Measurements from ENCODE around the gene SETSIP.

SETSIP gene

GRCh38 chr1:92075311-92075710, at the start of gene SETSIP:
TSS of gene SETSIP (minus strand) at chr1:92075411. CDS start at chr1:92075411, 0 bp downstream.
- Histone ChIP-seq H3K27ac (ENCODE audit: low read depth, low read length) (no peak within 1 kb of the TSS), H3K36me3 (ENCODE audit: control insufficient read depth, insufficient read depth, low read length) (no peaks in the 10 kb centered on the region), H3K9me3 (ENCODE audit: control insufficient read depth, insufficient read depth, low read length) (no peaks in the 10 kb centered on the region), H3K9ac (ENCODE audit: low read depth, low read length) (no peak within 1 kb of the TSS), H3K27me3 (ENCODE audit: control insufficient read depth, insufficient read depth, low read length) (no peaks in the 10 kb centered on the region), H3K4me3 (ENCODE audit: low read depth, low read length) (no peak within 1 kb of the TSS), H3K4me1 (ENCODE audit: control insufficient read depth, insufficient read depth, low read length) (no peaks in the 10 kb centered on the region)

- Histone ChIP-seq H3K4me3 (ENCODE audit: low read depth, low read length) (no peak overlapping the region), H3K27me3 (ENCODE audit: control insufficient read depth, insufficient read depth, low read length) (no peaks in the 10 kb centered on the region), H3K4me1 (ENCODE audit: control insufficient read depth, insufficient read depth, low read length) (no peaks in the 10 kb centered on the region), H3K27ac (ENCODE audit: low read depth, low read length) (no peak overlapping the region), H3K9me3 (ENCODE audit: control insufficient read depth, insufficient read depth, low read length) (no peaks in the 10 kb centered on the region), H3K36me3 (ENCODE audit: control insufficient read depth, insufficient read depth, low read length) (no peaks in the 10 kb centered on the region), H3K9ac (ENCODE audit: low read depth, low read length) (no peak overlapping the region)
These were observed 48.7 kb upstream of the SETSIP start for GRCh38 chr1:92123868-92124267.

GRCh38 chr1:92118826-92119225, 43.6 kb upstream of the SETSIP start:
- H3K9ac ChIP-seq (ENCODE audit: low read depth, low read length), result no peak overlapping the region
- H3K9me3 ChIP-seq (ENCODE audit: control insufficient read depth, insufficient read depth, low read length), result no peaks in the 10 kb centered on the region
- H3K4me1 ChIP-seq (ENCODE audit: control insufficient read depth, insufficient read depth, low read length), result no peaks in the 10 kb centered on the region
- no peaks in the 10 kb centered on the region for H3K27me3 ChIP-seq (ENCODE audit: control insufficient read depth, insufficient read depth, low read length)
- H3K4me3 ChIP-seq (ENCODE audit: low read depth, low read length), result no peak overlapping the region
- no peaks in the 10 kb centered on the region for H3K36me3 ChIP-seq (ENCODE audit: control insufficient read depth, insufficient read depth, low read length)
- H3K27ac ChIP-seq (ENCODE audit: low read depth, low read length), result no peak overlapping the region

- Histone ChIP-seq H3K27me3 (ENCODE audit: control insufficient read depth, insufficient read depth, low read length) (no peaks in the 10 kb centered on the region), H3K4me1 (ENCODE audit: control insufficient read depth, insufficient read depth, low read length) (no peaks in the 10 kb centered on the region), H3K9ac (ENCODE audit: low read depth, low read length) (no peak overlapping the region), H3K36me3 (ENCODE audit: control insufficient read depth, insufficient read depth, low read length) (no peaks in the 10 kb centered on the region), H3K4me3 (ENCODE audit: low read depth, low read length) (no peak overlapping the region), H3K27ac (ENCODE audit: low read depth, low read length) (no peak overlapping the region), H3K9me3 (ENCODE audit: control insufficient read depth, insufficient read depth, low read length) (no peaks in the 10 kb centered on the region)
These were observed 42.3 kb upstream of the SETSIP start for GRCh38 chr1:92117526-92117925.

- no peak overlapping the region for H3K4me3 ChIP-seq (ENCODE audit: low read depth, low read length)
- no peak overlapping the region for H3K27ac ChIP-seq (ENCODE audit: low read depth, low read length)
- H3K9ac ChIP-seq (ENCODE audit: low read depth, low read length), result no peak overlapping the region
- H3K36me3 ChIP-seq (ENCODE audit: control insufficient read depth, insufficient read depth, low read length), result no peaks in the 10 kb centered on the region
- H3K27me3 ChIP-seq (ENCODE audit: control insufficient read depth, insufficient read depth, low read length), result no peaks in the 10 kb centered on the region
- H3K9me3 ChIP-seq (ENCODE audit: control insufficient read depth, insufficient read depth, low read length), result no peaks in the 10 kb centered on the region
- no peaks in the 10 kb centered on the region for H3K4me1 ChIP-seq (ENCODE audit: control insufficient read depth, insufficient read depth, low read length)
These were observed 33.4 kb upstream of the SETSIP start for GRCh38 chr1:92108631-92109030.

- H3K9ac ChIP-seq (ENCODE audit: low read depth, low read length), result no peak overlapping the region
- H3K9me3 ChIP-seq (ENCODE audit: control insufficient read depth, insufficient read depth, low read length), result no peaks in the 10 kb centered on the region
- no peaks in the 10 kb centered on the region for H3K4me1 ChIP-seq (ENCODE audit: control insufficient read depth, insufficient read depth, low read length)
- H3K36me3 ChIP-seq (ENCODE audit: control insufficient read depth, insufficient read depth, low read length), result no peaks in the 10 kb centered on the region
- no peaks in the 10 kb centered on the region for H3K27me3 ChIP-seq (ENCODE audit: control insufficient read depth, insufficient read depth, low read length)
- H3K27ac ChIP-seq (ENCODE audit: low read depth, low read length), result no peak overlapping the region
- no peak overlapping the region for H3K4me3 ChIP-seq (ENCODE audit: low read depth, low read length)
These were observed 30.4 kb upstream of the SETSIP start for GRCh38 chr1:92105546-92106081.

- no peak overlapping the region for H3K27ac ChIP-seq (ENCODE audit: low read depth, low read length)
- no peaks in the 10 kb centered on the region for H3K9me3 ChIP-seq (ENCODE audit: control insufficient read depth, insufficient read depth, low read length)
- no peaks in the 10 kb centered on the region for H3K4me1 ChIP-seq (ENCODE audit: control insufficient read depth, insufficient read depth, low read length)
- no peaks in the 10 kb centered on the region for H3K36me3 ChIP-seq (ENCODE audit: control insufficient read depth, insufficient read depth, low read length)
- no peak overlapping the region for H3K4me3 ChIP-seq (ENCODE audit: low read depth, low read length)
- H3K9ac ChIP-seq (ENCODE audit: low read depth, low read length), result no peak overlapping the region
- H3K27me3 ChIP-seq (ENCODE audit: control insufficient read depth, insufficient read depth, low read length), result no peaks in the 10 kb centered on the region
These were observed 21.1 kb upstream of the SETSIP start for GRCh38 chr1:92096317-92096716.

GRCh38 chr1:92095874-92096273, 20.7 kb upstream of the SETSIP start:
- Histone ChIP-seq H3K9me3 (ENCODE audit: control insufficient read depth, insufficient read depth, low read length) (no peaks in the 10 kb centered on the region), H3K27me3 (ENCODE audit: control insufficient read depth, insufficient read depth, low read length) (no peaks in the 10 kb centered on the region), H3K27ac (ENCODE audit: low read depth, low read length) (no peak overlapping the region), H3K36me3 (ENCODE audit: control insufficient read depth, insufficient read depth, low read length) (no peaks in the 10 kb centered on the region), H3K4me1 (ENCODE audit: control insufficient read depth, insufficient read depth, low read length) (no peaks in the 10 kb centered on the region), H3K9ac (ENCODE audit: low read depth, low read length) (no peak overlapping the region), H3K4me3 (ENCODE audit: low read depth, low read length) (no peak overlapping the region)

- H3K4me1 ChIP-seq (ENCODE audit: control insufficient read depth, insufficient read depth, low read length), result no peaks in the 10 kb centered on the region
These were observed 19.4 kb upstream of the SETSIP start for GRCh38 chr1:92094595-92094994.

GRCh38 chr1:92094090-92094489, 18.9 kb upstream of the SETSIP start:
- Histone ChIP-seq H3K27ac (ENCODE audit: low read depth, low read length) (no peak overlapping the region), H3K36me3 (ENCODE audit: control insufficient read depth, insufficient read depth, low read length) (no peaks in the 10 kb centered on the region), H3K9me3 (ENCODE audit: control insufficient read depth, insufficient read depth, low read length) (no peaks in the 10 kb centered on the region), H3K4me1 (ENCODE audit: control insufficient read depth, insufficient read depth, low read length) (no peaks in the 10 kb centered on the region), H3K4me3 (ENCODE audit: low read depth, low read length) (no peak overlapping the region), H3K9ac (ENCODE audit: low read depth, low read length) (no peak overlapping the region), H3K27me3 (ENCODE audit: control insufficient read depth, insufficient read depth, low read length) (no peaks in the 10 kb centered on the region)

More at GRCh38 chr1:92094595-92094994, 19.4 kb upstream of the SETSIP start:
- H3K27me3 ChIP-seq (ENCODE audit: control insufficient read depth, insufficient read depth, low read length), result no peaks in the 10 kb centered on the region
- H3K4me3 ChIP-seq (ENCODE audit: low read depth, low read length), result no peak overlapping the region
- no peak overlapping the region for H3K27ac ChIP-seq (ENCODE audit: low read depth, low read length)
- H3K9me3 ChIP-seq (ENCODE audit: control insufficient read depth, insufficient read depth, low read length), result no peaks in the 10 kb centered on the region
- H3K36me3 ChIP-seq (ENCODE audit: control insufficient read depth, insufficient read depth, low read length), result no peaks in the 10 kb centered on the region
- no peak overlapping the region for H3K9ac ChIP-seq (ENCODE audit: low read depth, low read length)

GRCh38 chr1:92091625-92092024, 16.4 kb upstream of the SETSIP start:
- Histone ChIP-seq H3K27me3 (ENCODE audit: control insufficient read depth, insufficient read depth, low read length) (no peaks in the 10 kb centered on the region), H3K4me1 (ENCODE audit: control insufficient read depth, insufficient read depth, low read length) (no peaks in the 10 kb centered on the region), H3K4me3 (ENCODE audit: low read depth, low read length) (no peak overlapping the region), H3K9ac (ENCODE audit: low read depth, low read length) (no peak overlapping the region), H3K36me3 (ENCODE audit: control insufficient read depth, insufficient read depth, low read length) (no peaks in the 10 kb centered on the region), H3K9me3 (ENCODE audit: control insufficient read depth, insufficient read depth, low read length) (peaks cover 2% of the 10 kb centered on the region), H3K27ac (ENCODE audit: low read depth, low read length) (no peak overlapping the region)

GRCh38 chr1:92087542-92087941, 12.3 kb upstream of the SETSIP start:
- Histone ChIP-seq H3K27ac (ENCODE audit: low read depth, low read length) (no peak overlapping the region), H3K9ac (ENCODE audit: low read depth, low read length) (no peak overlapping the region), H3K27me3 (ENCODE audit: control insufficient read depth, insufficient read depth, low read length) (no peaks in the 10 kb centered on the region), H3K4me3 (ENCODE audit: low read depth, low read length) (no peak overlapping the region), H3K4me1 (ENCODE audit: control insufficient read depth, insufficient read depth, low read length) (no peaks in the 10 kb centered on the region), H3K36me3 (ENCODE audit: control insufficient read depth, insufficient read depth, low read length) (no peaks in the 10 kb centered on the region), H3K9me3 (ENCODE audit: control insufficient read depth, insufficient read depth, low read length) (peaks cover 19% of the 10 kb centered on the region)

Measured in HUES48 (cell line).